ENCODE results near the gene DUSP1.

The DUSP1 gene

DNA sequence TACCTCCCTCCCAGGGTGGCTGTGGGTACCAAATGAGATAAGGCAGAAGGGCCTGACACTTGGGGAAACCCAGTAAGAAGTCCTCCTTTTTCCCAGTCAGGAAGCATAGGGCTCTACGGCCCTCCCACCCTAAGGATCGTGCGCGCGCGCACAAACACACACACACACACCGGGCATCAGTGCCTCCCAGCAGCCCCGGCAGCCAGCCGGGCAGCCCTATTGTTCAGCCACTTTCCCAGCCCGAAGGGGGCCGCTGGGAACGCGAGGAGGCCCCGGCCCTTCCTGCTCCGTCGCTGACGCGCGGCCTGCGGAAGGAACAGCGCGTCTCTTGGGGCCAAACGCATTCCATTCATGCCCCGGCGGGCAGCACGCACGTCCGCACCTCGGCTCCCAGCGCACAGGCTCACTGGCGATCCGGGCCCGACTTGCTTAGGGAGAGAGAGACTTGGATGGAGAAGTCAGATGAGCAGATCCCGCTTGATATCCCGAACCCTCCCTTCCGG is 22.6 kb downstream of the DUSP1 start:
- Mint-ChIP-seq H3K4me1 (peaks cover 9% of the 10 kb centered on the region), H3K27ac (no peak overlapping the region), H3K4me3 (no peak overlapping the region), H3K9me3 (peaks cover 0 to 6% of the 10 kb centered on the region in 2 donors), H3K27me3 (no peaks in the 10 kb centered on the region)
- ATAC-seq = no peak
- no peak for DNase-seq

DNA sequence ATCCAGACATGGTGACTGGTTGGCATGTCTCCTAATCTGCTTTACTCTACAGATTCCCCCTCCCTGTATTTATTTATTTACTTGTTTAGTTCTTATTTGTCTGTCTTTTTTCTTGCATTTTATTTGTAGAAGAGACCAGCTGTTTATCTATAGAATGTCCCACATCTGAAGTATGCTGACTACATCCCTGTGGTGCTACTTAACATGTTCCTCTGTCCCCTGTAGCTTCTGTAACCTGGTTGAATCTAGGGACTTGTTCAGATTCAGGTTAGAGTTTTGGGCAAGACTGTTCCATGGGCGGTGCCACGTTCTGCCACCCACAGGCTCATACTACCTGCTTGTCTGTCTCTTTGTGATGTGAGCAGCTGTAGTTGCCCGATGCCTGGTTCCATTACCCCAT is 23.5 kb downstream of the DUSP1 start:
- DNase-seq (no peak), ATAC-seq (no peak)
- H3K4me1 Mint-ChIP-seq = peaks cover 9% of the 10 kb centered on the region
- H3K27me3 Mint-ChIP-seq = no peaks in the 10 kb centered on the region
- H3K4me3 Mint-ChIP-seq = no peak overlapping the region
- peaks cover 0 to 6% of the 10 kb centered on the region in 2 donors for H3K9me3 Mint-ChIP-seq
- H3K27ac Mint-ChIP-seq = peak overlapping the region in 1 of 2 donors; percentile 28

DNA sequence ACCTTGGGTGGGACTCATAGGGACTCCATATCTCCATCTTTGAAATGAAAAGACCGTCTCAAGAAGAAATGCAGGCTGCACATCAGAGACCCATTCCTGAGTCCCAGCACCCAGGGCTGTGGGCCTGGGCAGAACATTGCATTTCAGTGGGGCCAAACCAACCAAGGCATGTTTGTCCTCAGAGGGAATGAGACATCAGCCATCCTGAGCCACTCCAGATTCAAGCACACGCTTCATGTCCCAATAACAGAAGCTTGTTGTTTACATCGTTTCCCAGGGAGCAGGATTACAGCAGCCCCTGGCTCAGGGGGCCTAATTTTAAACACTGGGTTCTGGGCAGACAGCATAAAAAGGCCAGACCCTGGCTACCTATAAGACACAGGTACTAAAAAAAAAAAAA is 24.3 kb downstream of the DUSP1 start:
- ATAC-seq = no peak
- Mint-ChIP-seq H3K27me3 (no peaks in the 10 kb centered on the region), H3K4me3 (no peak overlapping the region), H3K9me3 (peaks cover 0 to 6% of the 10 kb centered on the region in 2 donors), H3K27ac (no peak overlapping the region), H3K4me1 (peaks cover 9% of the 10 kb centered on the region)
- no peak for DNase-seq

DNA sequence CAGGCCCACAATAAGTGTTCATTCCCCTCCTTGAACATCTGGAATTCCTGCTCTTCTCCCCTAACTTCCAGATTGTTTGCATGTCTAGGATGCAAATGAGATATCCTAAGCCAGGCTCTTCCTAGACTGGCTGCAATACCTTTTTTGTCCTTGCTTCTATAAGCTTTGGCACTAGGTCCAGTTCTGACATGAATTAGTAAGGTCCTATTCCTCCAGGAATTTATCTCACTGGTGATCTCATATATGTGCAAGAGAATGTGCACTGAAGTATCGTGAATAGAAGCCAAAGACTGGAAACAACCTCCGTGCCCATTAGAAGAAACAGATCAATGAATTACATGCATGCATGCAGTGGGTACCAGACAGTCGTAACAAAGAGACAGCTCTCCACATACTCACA is 25.2 kb downstream of the DUSP1 start:
- peaks cover 0 to 6% of the 10 kb centered on the region in 2 donors for H3K9me3 Mint-ChIP-seq
- no peak for ATAC-seq
- no peak for DNase-seq
- H3K27me3 Mint-ChIP-seq = no peaks in the 10 kb centered on the region
- no peak overlapping the region for H3K27ac Mint-ChIP-seq
- no peak overlapping the region for H3K4me3 Mint-ChIP-seq
- peaks cover 2% of the 10 kb centered on the region for H3K4me1 Mint-ChIP-seq

DNA sequence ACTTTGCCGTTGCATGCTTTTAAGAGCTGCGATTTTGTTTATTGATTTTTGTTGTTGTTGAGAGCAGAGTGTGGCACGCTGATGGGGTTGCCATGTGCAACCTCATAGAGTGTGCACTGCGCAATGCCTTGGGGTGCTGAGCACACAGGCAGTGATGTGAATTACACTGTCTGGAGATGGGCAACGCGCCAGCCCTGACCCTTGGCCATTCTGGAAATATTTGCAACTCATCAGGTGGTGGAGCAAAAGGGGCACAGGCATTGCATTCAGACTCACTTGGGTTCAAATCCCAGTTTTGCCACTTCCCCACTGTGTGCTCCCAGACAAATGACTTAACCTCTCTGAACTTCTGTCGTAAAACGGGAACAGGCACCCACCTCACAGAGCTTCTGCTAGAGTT is 25.6 kb downstream of the DUSP1 start:
- Mint-ChIP-seq H3K27me3 (no peaks in the 10 kb centered on the region), H3K4me1 (no peaks in the 10 kb centered on the region), H3K27ac (no peak overlapping the region), H3K4me3 (no peak overlapping the region), H3K9me3 (peaks cover 0 to 6% of the 10 kb centered on the region in 2 donors)
- no peak for DNase-seq
- no peak for ATAC-seq

DNA sequence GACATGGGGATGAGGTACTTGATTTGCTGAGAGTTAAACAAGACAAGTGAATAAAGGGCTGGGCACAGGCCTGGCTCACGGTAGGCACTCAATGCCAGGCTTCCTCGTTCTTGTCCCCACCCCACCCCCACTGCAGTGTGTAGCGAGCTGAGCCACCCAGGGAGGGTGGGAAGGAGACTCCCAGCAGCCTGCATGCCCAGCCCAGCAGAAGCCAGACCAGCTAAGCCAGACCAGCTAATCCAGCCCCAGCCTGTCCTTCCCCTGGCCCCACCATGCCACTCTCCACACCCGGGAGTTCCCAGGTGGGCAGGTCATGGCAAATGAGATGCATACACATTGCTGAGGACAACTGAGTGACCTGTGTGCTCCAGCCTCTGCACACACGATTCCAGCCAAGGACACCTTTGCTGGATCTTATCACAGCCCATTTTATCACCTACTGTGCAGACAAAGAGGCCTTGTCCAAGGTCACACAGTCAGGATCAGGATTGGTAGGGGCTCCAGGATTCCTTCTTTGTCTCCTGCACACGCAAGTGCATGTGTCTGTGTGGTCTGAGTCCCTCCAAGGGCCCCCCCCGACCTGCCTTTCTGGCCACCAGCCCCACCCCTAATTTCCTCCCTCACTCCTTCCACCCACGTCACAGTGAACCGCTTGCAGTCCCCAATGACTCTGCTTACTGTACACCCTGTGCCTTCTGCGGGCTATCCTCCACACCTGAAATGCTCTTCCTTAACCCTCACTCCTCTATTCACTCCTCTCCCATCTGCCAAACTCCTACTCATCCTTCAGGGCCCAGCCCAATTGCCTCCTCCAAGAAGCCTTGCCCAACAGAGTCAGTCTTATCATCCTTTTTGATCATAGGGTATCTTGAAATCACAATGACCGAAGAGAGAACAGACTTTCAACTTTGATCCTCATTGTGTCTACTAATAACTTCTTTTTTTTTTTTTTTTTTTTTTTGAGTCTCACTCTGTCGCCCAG is 26.6 kb downstream of the DUSP1 start:
- ATAC-seq (no peak), DNase-seq (no peak)
- H3K27ac Mint-ChIP-seq = peak overlapping the region in 1 of 2 donors; percentile 55
- H3K4me3 Mint-ChIP-seq = no peak overlapping the region
- H3K9me3 Mint-ChIP-seq = peaks cover 0 to 6% of the 10 kb centered on the region in 2 donors
- H3K27me3 Mint-ChIP-seq = no peaks in the 10 kb centered on the region
- H3K4me1 Mint-ChIP-seq = no peaks in the 10 kb centered on the region

DNA sequence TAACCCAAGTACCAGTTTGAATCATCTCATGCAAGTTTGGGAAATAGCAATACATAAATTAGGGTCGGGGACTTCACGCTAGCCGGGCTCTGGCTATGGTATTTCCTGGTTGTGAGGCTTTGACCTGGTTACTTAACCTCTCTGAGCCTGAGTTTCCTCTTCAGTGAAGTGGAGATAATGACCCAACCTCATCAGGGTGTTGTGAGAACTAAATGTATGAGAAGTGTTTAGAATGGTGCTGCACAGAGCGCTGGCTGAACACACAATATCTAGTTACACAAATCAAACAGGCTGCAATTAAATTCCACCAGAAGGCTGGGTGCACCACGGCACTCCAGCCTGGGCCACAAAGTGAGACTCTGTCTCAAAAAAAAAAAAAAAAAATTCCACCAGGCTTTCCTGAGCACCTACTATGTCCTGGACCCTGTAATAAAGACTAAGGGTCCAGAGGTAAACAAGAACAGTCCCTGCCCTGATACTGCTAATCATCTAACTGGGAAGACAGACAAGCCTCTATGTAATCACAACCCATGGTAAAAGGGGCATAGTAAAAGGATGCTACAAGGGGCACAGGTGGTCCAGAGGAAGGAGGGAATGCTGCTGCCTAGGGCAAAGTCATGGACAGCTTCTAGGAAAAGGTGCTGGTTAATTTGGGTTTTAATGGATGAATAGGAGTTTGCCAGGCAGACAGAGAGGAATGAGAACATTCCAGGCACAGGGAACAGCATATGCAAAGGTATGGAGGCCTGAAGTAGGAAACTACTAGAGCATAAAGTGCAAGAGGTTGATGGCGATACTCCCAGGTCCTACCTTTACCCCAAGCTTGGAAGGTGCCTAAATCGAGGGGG is 27.7 kb downstream of the DUSP1 start:
- H3K4me3 Mint-ChIP-seq = no peak overlapping the region
- no peak overlapping the region for H3K27ac Mint-ChIP-seq
- H3K4me1 Mint-ChIP-seq = no peaks in the 10 kb centered on the region

DNA sequence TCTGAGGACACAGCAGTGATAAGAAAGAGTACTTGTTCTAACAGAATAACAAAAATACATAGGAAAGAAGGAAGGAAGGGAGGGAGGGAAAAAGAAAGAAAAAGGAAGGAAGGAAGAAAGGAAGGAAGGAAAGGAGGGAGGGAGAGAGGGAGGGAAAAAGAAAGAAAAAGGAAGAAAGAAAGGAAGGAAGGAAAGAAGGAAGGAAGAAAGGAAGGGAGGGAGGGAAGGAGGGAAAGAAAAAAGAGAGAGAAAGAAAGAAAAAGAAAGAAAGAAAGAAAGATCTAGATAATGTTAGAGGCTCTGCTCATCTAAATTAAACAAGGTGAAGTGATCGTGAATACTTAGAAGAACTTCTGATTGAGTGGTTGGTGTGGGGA is 29.8 kb downstream of the DUSP1 start:
- H3K4me1 Mint-ChIP-seq = no peaks in the 10 kb centered on the region
- H3K27ac Mint-ChIP-seq = peak overlapping the region; percentile 64 to 81
- DNase-seq (no peak), ATAC-seq (no peak)
- no peaks in the 10 kb centered on the region for H3K9me3 Mint-ChIP-seq
- no peak overlapping the region for H3K4me3 Mint-ChIP-seq
- H3K27me3 Mint-ChIP-seq = no peaks in the 10 kb centered on the region

More for the DNA sequence above, 27.7 kb downstream of the DUSP1 start:
- no peak for DNase-seq
- Mint-ChIP-seq H3K27me3 (no peaks in the 10 kb centered on the region), H3K9me3 (peaks cover 0 to 6% of the 10 kb centered on the region in 2 donors)
- no peak for ATAC-seq

DNA sequence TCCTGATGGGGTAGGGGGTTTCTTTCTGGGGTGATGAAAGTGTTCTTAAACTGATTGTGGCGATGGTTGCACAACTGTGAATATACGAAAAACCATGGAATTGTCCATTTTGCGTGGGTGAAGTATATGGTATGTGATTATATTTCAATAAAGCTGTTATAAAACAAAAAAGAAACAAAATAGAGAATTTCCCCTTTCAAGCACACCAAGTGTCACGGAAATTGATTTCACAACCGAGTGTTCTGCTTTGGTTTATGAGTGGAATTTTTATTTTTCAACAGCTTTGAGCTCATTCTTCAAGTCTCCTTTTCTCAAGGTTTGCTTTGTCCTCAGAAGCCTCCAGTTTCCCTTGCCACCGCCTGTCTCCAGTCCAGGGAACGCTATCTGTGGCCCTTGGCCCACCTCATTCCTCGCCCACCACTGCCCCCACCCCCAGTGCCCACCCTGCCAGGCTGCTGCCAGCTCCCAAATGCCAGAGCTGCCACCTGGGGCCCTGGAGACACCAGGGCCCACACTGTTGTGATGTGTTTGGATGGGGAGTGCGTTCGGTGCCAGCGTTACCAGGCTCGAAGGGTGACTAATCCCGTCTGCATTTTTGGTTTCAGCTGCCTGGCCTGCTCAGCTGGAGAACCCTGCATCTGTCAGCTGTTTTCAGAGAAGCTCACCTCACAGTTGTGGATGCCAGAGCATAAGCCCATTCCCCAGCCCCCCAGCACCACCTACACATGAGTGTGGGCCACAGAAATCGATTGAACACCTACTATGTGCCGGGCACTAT is 30.4 kb downstream of the DUSP1 start:
- H3K4me3 Mint-ChIP-seq = no peak overlapping the region
- H3K27me3 Mint-ChIP-seq = no peaks in the 10 kb centered on the region
- no peaks in the 10 kb centered on the region for H3K9me3 Mint-ChIP-seq
- ATAC-seq = no peak
- H3K27ac Mint-ChIP-seq = peak overlapping the region in 1 of 2 donors; percentile 64
- no peak for DNase-seq
- H3K4me1 Mint-ChIP-seq = no peaks in the 10 kb centered on the region

DNA sequence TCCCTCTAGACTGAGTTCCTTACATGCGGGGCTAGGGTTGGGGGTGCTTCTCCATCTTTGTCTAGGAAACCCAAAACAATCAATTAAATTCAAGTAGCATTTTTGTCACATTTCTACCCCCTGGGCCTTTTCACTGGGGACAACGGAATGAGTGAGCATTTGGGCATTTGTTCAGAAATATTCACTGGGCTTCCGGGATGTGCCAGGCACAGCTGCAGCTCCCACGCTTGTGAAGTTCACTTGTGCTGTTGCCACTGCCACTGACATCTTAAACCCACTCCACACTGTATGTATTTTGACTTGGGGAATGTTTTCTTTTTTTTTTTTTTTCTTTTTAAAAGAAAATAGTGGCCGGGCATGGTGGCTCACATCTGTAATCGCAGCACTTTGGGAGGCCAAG is 31.6 kb downstream of the DUSP1 start:
- no peaks in the 10 kb centered on the region for H3K4me1 Mint-ChIP-seq
- no peaks in the 10 kb centered on the region for H3K27me3 Mint-ChIP-seq
- H3K4me3 Mint-ChIP-seq = no peak overlapping the region
- H3K27ac Mint-ChIP-seq = no peak overlapping the region
- H3K9me3 Mint-ChIP-seq = no peaks in the 10 kb centered on the region
- ATAC-seq (no peak), DNase-seq (no peak)

DNA sequence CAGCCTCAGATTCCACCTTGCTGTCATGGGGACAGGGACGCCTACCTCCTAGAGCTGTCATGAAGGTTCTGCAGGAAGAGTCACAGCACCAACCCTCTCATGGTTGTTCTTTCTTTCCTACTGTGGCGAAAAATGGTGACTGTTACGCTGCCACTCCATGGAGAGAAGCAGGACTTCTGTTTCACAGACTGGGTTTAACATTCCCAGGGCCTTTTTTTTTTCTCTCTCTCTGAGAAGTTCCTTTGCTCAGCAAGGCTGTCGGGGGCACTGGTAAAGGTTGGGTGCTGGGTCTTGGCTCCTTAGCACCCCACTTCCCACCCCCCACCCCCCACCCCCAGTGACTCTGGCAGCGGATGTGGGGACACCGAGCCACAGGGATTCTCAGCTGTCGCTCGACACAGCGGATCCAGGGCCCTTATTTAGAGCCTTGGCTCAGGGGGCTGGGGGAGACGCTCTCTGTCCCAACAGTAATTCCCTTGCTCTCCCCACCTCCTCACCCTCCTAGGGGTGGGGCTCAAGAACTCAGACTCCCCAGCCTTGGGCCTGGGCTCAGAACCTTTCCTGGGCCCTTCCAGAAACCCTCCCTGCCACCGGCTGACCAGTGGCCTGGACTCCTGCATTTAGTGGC is 34.4 kb downstream of the DUSP1 start:
- DNase-seq (no peak), ATAC-seq (no peak)
- Mint-ChIP-seq H3K27me3 (no peaks in the 10 kb centered on the region), H3K9me3 (no peaks in the 10 kb centered on the region), H3K4me3 (no peak overlapping the region), H3K27ac (peak overlapping the region; percentile 47 to 56), H3K4me1 (no peaks in the 10 kb centered on the region)

DNA sequence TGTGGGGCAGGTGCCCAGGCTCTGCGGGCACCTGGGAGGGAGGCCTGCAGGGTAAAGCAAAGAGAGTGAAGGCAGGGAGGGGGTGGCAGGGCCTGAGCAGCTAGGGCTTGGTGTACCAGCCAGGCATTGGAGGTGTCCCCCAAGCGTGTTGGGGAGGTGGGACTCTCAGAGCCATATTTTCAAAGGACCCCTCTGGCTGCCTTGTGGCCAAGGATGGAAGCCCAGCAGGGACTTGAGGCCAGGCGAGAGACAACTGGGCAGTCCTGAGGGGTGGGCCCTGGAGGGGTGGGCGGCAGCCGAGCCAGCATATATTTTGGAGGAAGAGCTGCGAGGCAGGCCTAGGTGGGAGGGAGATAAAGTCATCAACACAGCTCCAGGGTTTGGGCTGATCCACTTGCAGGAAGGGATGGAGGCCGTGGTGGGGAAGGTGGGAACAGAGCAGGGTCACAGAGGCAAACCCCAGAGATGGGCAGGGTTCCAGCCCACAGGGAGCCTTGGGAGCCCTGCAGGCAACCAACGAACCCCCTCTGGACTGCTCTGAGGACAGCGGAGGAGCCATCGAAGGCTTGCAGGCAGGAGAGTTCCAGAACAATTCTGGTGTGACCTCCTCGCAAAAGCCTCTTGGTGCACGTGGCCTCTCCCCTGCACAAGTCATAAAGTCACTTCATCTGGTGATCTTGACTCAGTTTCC is 35.7 kb downstream of the DUSP1 start:
- H3K9me3 Mint-ChIP-seq = no peaks in the 10 kb centered on the region
- H3K4me1 Mint-ChIP-seq = no peaks in the 10 kb centered on the region
- H3K27me3 Mint-ChIP-seq = no peaks in the 10 kb centered on the region
- no peak for DNase-seq
- no peak overlapping the region for H3K4me3 Mint-ChIP-seq
- ATAC-seq = no peak
- H3K27ac Mint-ChIP-seq = no peak overlapping the region

DNA sequence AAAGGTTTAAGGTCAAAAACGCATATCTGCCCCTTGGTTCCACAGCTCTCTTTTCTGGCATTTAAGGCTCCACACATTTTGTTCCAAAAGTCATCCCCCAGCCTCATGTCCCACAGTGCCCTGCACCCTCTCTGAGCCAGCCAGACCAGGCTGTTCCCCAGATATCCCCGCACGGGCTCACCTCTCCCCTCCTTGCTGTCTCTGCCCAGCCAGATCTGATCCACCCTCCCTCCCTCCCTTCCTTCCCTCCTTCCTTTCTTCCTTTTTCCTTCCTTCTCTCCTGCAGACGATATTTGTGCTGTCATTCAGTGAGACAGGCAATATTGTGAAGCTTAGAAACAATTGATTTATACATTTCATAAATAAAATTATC is 37.0 kb downstream of the DUSP1 start:
- H3K4me1 Mint-ChIP-seq = no peaks in the 10 kb centered on the region
- no peaks in the 10 kb centered on the region for H3K27me3 Mint-ChIP-seq
- DNase-seq (no peak), ATAC-seq (no peak)
- H3K27ac Mint-ChIP-seq = no peak overlapping the region
- H3K4me3 Mint-ChIP-seq = no peak overlapping the region
- no peaks in the 10 kb centered on the region for H3K9me3 Mint-ChIP-seq

DNA sequence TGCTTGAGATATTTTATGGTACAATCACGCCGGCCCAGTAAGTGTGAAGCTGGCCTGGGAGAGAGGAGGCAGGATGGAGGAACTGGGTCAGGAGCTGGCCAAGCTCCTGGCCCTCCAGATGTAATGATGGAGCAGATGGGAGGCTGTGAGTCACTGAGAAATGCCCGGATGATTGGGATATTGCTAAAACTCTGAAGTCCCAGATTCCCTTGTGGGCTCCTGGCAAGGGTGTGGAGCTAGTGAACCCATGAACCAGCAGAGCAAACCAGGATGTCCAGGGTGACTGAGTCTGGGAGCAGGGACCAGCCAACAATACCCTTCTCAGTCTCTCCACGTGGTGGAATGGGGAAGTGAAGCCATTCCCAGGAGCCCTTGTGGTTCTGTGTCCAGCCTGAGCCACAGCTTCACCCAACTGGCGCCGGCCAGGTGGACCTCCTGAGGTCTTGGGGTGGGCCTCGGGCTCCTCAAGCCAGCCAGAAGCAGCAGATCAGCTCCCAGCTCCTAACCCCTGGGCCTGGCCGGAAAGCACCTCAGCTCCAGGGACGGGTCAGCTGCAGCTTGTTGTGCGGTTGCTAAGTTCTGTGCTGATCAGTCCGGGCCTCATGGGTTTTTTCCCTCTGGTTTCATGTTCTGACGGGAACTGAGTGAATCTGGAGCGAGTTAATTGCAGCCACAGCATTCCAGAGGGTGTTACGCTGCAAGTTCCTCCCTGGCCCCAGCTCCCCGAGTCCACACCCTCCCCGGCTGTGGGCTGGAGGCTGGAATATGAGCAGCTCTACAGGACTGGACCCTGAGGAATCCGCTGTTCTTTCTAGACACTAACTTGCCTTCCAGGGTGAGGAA is 37.6 kb downstream of the DUSP1 start:
- H3K9me3 Mint-ChIP-seq = no peaks in the 10 kb centered on the region
- ATAC-seq (no peak), DNase-seq (no peak)
- H3K27ac Mint-ChIP-seq = no peak overlapping the region
- H3K4me1 Mint-ChIP-seq = no peaks in the 10 kb centered on the region
- no peak overlapping the region for H3K4me3 Mint-ChIP-seq
- no peaks in the 10 kb centered on the region for H3K27me3 Mint-ChIP-seq

Measured in stimulated activated naive CD8-positive, alpha-beta T cell treated with anti-CD3 and anti-CD28 coated beads, Interleukin-15, amount 100 ng/mL, for 72 hours (primary cell).